CD1c-positive myeloid dendritic cell (primary cell): Measurements from ENCODE around the gene FARS2.
A peak's percentile ranks its signal among the peaks of the same experiment; 100 is the strongest.

ENCODE experiments used
- DNase-seq: peaks from one replicate; pipeline ENCODE4 v3.0.0-alpha.2; 2016; ENCODE audit errors: extremely low spot score

FARS2 gene

GRCh38 chr6:5325173-5325572, 63.9 kb downstream of the FARS2 start:
- no peak for DNase-seq

DNA sequence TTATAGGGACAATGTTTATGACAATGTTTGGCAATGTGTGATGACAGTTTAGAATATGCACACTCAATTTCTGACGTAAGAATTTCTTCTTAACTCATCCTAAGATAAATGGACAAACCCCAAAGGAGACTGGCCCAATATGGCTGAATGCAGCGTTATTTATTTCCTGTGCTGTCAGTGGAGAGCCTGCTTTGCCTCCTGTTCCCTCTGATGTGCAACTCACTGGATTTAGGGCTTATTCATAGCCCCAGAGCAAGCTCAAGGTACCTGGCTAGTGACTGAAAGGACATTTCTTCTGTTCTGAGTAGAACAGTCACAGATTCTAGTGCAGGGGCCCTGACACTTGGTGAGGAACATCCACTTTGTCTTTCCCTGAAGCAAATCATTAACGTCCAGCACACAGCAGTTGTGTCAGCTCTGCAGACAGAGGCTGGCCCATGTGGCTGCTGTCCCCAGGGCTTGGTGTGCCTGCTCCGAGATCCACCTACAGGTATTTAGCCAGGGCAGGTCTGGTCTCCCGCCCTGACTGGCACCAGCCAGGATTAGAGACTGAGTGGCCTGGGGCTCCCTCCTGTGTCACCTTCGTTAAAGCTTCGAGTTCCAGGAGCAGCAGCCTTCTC, 64.8 kb downstream of the FARS2 start:
- no peak for DNase-seq

DNA sequence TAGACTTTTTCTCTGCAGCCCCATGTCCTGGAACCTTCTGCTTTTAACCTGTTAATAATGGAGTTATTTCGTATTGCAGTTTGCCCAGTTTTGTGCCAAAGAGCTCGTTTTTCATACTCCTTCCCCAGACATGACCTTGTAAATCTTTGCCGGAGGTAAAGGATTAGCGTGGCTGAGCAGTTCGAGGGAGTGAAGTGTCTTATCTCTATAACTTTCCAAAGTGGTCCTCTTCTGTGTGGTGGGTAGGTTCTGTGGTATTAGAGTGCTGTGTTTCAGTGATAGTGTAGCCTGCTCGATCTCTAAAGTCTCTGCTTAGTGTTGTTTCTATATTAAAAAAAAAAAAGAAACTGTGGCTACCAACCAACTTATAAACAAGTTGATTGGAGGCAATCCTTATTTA, 67.5 kb downstream of the FARS2 start:
- DNase-seq, result no peak

DNA sequence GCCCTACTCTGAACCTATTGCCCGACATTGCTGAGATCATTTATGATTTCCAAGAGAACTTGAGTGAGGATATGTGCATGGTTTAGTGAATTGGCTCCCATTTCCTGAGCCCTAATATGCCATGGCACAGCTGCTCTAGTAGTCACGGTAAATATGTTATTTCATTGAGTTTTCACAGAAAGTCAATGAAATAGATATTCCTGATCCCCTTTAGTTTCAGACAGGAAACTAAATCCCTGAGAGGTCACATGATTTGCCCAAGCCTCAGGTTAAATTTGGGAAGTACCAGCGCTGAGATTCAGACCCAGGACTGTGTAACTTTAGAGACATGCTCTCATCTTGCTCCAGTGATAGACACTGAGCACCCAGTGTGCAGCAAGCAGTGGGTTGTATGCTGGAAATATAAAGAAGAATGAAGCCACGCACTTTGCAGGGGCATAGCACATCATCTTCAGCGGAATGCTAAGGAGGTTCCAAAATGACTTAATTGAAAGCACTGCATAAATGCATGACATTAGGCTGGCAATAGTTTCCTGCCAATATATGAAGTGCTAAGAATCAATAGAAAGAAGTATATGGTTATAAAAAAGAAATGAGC, 70.6 kb downstream of the FARS2 start:
- no peak for DNase-seq

DNA sequence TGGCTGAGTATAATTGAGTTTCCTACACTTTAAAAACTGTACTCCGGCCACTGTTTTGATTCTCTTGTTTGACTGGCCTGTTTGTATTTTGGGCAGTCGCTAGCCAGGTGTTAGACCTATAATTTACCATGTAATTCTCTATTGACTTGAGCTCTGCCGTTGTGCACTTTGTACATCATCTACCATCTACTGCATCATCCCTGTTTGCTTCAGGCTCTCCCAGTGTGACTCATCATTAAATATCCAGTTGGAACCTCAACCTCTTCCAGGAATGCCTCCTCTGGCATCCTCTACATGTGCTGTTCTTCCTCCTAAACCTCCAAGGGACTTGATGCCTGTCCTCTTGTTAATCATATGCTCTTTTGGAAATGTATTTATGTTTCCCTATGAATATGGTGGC, 72.3 kb downstream of the FARS2 start:
- no peak for DNase-seq

DNA sequence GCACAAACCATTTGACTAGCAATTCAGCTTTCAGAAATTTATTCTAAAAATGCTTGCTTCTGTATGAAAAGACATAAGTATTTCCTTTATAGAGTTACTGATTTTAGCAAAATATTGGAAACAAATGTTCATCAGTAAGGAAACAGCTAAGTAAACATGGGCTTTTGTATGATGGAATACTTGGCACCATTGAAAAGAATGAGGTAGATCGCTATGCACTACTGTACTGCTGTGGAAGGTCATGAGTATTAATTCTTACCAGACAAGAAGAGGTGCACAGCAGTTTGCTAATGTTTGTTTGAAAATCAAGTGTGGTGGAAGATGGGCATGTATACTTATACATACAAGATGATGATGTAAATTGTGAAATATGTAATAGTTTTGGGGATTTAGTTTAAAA, 73.0 kb downstream of the FARS2 start:
- DNase-seq, result no peak

- DNase-seq, result peak; percentile 41
Observed at GRCh38 chr6:5335020-5335419, 73.7 kb downstream of the FARS2 start.

GRCh38 chr6:5337573-5337972, 76.3 kb downstream of the FARS2 start:
- DNase-seq, result no peak

GRCh38 chr6:5338177-5338960, 77.1 kb downstream of the FARS2 start:
- no peak for DNase-seq

DNA sequence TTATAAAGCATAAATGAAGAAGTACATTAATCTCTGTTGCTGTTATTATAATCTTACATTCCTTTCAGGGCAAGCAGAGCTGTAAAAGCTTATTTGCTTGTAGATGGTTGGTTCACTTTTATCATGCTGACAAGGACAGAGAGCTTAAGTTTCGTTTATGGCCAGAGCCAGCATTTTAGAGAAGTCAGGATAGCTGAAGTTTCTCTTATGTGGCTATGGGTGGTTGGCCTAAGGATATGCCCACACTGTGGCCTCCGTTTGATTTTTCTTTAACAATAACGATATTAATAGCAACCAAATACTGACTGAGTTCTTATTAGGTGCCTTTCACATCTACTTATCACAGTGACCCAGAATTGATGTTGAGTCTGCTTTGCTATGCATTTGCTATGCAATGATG, 78.5 kb downstream of the FARS2 start:
- DNase-seq, result no peak

DNA sequence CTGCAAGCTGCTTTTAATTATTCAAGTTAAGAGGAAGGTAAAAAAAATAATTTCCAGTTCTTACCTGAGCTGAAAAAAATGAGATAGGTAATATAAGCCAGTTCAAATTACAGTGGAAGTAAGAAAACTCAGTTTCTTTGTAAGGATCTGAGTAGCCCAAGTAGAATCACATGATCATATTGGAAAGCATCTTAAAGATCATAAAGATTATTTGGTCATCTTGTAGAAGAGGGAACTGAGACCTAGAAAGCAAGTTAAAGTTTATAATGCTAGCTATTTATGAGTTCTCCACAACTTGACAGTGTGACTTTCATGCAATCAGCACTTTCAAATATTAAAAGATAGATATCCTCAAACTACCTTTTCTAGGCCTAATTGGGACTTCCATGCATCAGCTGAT, 80.5 kb downstream of the FARS2 start:
- no peak for DNase-seq

GRCh38 chr6:5343998-5344397, 82.7 kb downstream of the FARS2 start:
- peak; percentile 14 for DNase-seq

DNA sequence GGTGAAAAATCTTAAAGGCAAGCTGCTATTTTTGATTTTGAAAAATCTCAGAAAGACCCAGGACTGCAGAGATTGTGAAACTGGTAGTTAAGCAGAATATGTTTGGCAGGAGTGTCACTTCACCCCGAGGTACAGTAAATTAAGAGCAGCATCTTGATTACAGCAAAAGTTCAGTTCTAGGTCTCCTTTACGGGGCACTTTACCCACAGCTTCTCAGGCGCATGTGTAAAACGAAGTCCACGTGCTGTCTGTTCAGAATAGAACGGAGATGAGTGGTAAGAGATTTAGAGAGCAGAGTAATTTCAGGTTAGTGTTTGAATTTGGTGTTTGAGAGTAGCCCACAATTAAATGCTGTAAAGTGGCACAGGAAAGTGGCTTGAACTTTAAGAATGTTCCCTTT, 84.0 kb downstream of the FARS2 start:
- no peak for DNase-seq

DNA sequence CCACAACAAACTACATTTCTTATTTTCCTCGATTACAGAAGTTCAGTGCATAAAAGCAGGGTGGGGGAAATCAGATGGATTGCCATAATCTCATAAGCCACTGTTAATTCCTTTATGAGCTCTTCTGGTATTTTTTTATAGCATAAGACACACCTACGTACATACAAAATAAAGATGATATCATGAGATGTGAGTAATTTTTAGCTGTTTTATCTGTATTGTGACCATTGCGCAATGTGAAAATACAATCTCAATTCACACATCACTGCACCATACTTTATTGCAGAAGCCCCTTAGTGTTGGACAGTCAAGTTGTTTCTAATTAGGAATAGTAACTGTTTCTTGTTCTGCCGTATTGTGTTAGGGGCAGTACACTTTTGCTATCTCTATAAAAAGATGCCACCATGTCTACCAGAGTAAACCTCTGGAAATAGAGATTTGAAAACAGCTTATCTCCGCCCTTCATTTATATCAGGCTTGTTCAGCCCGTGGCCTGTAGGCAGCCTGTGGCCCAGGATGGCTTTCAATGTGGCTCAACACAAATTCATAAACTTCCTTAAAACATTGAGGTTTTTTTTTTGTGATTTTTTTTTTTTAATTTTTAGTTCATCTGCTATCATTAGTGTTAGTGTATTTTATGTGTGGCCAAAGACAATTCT, 90.4 kb downstream of the FARS2 start:
- no peak for DNase-seq

DNA sequence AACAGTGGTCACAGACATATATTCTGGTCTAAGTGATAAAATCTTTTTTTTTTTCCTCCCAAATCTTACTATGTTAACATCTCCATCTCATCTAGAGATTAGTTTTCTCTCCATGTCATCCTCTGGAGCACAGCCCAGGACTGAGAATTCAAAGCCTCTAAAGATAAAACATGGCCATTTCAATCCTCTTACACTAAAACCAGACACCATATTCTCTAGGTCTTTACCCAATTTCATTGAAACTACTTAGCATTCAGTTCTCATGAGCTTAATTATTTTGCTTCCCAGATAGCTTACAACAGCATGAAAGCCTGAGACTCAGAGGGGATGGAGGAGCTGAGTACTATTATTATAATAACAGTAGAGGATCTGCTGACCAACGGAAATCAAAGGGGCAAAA, 92.7 kb downstream of the FARS2 start:
- no peak for DNase-seq

DNA sequence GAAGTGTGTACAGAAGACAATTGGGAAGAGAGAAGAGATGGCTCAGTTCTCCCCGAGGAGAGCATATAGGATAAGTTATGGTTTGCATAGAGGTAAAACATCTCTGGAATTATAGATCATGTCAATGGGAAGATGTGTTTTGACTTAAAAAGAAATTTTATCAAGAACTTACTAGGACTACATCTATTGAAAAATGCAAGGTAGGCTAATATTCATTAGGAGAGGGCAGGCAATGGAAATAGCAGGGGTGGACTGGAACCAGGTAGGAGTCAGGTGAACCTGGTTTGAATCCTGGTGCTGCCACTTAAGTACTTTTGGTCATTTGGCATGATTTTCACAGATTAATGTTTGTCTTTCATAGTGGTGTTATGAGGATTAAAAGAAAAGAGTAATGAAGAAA, 96.2 kb downstream of the FARS2 start:
- DNase-seq, result no peak

DNA sequence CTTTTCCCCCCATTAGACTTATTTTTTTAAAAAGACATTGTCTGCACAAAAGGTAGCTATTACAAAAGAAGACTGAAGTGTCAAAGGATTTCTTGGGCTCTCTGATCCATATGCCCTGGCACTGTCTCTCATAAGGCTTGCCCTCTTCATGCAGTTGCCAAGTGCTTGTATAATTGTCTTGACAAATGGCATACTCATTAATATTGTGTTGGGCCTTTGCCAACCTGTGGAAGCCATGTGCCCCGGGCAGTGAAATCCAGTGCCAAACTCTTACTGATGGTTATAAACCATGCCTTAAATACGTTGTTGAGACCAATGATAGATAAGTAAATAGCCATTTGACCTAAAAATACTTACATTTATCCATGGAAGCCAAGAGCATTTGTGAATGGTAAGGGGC, 98.1 kb downstream of the FARS2 start:
- no peak for DNase-seq

GRCh38 chr6:5361396-5361795, 100.1 kb downstream of the FARS2 start:
- no peak for DNase-seq

DNA sequence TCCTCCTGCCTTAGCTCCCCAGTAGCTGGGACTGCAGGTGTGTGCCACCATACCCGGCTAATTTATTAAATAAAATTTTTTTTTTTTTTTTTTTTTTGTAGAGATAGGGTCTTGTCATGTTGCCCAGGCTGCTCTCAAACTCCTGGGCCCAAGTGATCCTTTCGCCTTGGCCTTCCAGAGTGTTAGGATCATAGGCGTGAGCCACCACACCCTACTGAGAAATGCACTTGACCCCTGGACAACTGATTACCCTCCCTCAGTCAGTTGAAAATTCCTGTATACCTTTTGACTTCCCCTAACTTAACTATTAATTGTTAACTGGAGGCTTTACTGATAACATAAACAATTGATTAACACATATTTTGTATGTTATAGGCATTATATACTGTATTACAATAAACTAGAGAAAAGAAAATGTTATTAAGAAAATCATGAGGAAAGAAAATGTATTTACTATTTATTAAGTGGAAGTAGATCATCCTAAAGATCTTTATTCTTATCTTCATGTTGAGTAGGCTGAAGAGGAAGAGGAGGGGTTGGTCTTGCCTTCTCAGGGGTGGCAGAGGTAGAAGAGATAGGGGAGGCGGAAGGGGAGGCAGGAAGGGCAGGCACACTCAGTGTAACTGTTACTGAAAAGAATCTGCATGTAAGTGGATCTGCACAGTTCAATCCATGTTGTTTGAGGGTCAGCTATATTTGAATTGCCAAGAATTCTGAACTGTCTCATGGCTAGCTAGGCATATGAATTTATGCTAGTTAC, 104.3 kb downstream of the FARS2 start:
- no peak for DNase-seq

GRCh38 chr6:5366941-5367340, 105.6 kb downstream of the FARS2 start:
- no peak for DNase-seq

- no peak for DNase-seq
Observed at GRCh38 chr6:5367510-5367909, 106.2 kb downstream of the FARS2 start.

- DNase-seq, result no peak
Observed at GRCh38 chr6:5373430-5373829, 112.1 kb downstream of the FARS2 start.
